Activated CD4-positive, alpha-beta T cell treated with anti-CD3 and anti-CD28 coated beads, Interleukin-2, amount 50 U/mL, for 48 hours (primary cell): Measurements from ENCODE around the gene LRRC37A3.
A peak's percentile ranks its signal among the peaks of the same experiment; 100 is the strongest.
"Not testable (repeated sequence)": the region's sequence is repeated elsewhere in the genome, so short reads cannot be mapped to it uniquely, and the experiment has no call there.

Experiments used
- DNase-seq, 2 experiments: peaks; one replicate each; pipeline ENCODE4 v3.0.0-alpha.2; 2020

LRRC37A3 gene

DNA sequence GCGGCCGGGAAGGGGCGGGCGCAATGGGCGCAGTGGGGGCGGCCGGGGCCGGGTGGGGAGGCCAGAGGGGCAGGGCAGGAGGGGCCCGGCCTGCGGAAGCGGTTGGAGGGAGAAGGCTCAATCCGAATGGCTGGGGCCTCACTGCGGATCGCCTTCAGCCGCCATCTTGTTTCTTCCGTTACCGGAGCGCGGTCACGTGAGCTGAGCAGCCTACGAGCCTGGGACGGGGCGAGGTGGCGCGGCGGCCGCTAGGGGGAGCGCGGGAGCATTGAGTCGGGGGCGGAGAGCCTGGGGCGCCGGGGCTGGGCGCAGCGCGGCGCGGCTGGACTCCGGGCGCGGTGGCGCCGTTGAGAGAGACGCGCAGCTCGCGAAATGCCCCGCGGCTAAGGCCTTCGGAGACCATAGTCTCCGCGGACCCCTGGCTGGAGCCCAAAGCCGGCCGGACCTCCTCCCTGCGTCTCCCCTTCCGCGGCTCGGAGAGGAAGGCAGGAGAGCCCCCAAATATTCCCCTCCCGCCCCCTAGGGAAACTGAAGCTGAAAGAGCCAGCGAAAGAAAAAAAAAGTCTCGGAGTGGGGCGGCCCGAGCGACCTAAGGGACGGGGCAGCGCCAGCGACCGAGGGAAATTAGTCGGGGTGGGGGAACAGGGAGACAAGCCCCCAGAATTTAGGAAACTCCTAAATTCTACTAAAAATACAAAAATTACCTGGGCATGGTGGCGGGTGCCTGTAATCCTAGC lies at the start of gene LRRC37A3:
Gene LRRC37A3, minus strand, starts transcription at position 190 of the 737 bp plus-strand sequence. CDS start 22,221 bp downstream, outside the sequence.
- DNase-seq: peak; percentile 100

DNA sequence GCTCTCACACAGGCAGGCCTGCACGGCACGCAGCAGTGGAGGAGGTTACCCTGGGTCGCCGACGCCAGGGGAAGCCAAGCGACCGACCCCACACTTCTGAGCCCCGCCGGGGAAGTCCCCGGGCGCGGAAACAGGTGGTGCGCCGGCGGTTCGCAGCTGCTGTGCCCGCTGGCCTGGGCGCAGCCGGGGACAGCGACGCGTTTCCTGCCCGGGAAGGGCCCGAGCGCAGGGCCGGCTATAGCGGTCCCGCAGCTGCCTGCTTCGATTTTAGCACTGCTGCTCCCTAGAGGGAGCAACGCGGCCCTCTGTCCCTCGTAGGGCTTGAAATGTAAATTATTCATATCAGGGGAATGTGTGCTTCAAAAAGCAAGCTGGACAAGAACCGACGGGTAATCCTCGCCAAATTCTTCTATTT lies 46.6 kb upstream of the LRRC37A3 start:
- DNase-seq: peak; percentile 77 to 83

DNA sequence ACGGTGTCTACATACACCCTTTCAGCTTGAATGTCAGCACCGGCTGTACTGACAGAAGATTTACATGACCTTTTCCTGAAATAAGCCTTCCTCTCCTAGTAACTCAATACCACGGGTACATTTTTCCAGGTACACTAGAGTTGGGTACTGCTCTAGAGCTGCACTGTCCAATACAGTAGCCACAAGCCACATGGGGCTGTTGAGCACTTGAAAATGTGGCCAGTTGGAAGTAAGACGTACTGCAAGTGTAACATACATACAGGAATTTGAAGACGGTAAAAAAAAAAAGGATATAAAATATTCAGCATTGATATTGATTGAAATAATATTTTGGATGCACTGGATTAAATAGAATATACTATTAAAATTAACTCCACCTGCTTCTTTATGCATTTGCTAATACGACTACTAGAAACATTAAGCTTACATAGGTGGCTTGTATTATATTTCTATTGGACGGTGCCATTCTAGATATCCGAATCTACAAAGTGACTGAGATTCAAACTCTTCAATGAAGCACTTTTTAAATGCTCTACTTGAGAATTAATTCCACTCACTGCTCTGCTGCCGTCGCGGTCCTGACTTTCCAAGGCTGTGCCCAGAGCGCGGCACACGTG lies 46.1 kb upstream of the LRRC37A3 start:
- not testable (repeated sequence) for DNase-seq

DNA sequence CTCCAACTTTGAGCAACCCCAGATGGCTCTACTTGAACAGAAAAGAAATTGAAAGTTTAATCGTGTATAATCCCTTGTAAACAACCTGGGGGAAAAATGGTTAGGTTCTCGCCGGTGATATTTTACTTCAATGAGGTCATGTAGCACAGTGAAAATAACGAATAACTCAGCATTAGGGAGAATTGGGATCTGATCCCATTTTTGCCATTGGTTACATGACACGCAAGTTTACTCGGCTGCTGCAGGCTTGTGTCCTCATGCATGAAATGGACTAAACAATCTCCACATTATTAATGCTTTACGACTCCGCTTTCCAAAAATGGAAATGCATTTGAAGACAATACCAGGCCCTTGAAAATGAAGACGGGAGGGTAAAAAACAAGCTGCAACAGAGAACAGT lies 45.5 kb upstream of the LRRC37A3 start:
- no peak for DNase-seq

DNA sequence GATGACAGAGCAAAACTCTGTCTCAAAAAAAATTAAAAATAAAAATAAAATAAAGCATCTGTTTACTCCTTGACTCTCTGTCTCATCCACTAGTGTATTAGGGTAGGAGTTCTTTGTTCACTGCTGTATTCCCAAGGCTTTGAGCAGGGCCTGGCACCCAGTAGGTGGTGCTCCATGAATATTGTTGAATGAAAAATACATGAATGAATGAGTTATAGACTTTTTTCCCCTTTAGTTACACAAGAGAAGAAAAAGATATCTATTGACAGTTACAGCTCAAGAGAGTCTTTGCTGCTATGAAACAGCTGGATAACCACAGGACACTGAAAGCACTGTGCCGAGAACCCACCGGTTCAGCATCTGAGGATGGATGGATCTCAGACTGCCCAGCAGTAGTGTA lies 44.5 kb upstream of the LRRC37A3 start:
- DNase-seq: not testable (repeated sequence)

DNA sequence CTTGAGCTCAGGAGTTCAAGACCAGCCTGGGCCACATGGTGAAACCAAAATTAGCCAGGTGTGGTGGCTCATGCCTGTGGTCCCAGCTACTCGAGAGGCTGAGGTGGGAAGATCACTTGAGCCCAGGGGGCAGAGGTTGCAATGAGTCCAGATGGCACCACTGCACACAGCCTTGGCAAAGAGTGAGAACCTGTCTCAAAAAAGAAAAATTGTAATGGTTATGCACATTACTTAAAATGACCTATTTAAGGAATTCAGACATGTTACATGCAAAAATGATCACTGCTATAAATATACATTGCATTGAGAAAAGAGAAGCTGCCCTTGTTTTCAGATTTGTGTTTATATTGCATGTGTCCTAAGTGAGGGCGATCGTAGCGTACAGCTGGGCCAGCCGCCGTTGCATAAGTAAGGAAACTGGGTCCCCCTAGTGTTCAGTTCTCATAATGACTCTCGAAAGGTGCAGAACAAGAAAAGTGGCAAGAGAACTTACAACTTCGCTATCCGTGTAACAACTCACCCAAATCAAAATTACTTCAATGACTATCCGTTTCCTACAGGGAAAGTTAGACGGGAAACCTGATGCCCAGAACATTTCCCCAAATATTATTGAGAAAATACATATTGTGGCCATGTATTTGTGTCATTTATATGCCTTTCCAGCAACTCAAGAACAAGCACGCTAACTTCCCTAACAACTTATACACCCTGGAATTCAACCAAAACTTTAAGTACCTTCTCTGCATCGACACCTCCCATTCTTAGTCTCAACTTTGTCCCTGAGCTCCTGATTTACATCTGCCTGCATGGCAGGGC lies 42.5 kb upstream of the LRRC37A3 start:
- DNase-seq: peak in 1 of 2 experiments; percentile 38

DNA sequence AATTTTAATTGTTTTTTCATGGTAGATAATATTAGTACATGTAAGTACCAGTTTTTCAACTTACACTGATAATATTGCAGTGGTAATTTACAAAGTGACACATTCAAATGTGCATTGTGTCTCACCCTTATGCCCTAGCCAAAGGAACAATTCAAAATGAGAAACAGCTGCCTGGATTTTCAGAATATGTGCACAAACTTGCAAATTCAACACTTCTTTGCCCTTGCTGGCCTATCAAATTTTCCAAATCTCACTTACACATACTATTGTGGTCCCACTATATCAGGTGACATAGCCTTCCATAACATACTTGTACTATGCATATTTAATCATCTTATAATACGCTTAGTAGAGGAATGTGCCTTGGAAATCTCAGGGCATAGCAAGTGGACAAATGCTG lies 32.6 kb upstream of the LRRC37A3 start:
- DNase-seq: no peak

DNA sequence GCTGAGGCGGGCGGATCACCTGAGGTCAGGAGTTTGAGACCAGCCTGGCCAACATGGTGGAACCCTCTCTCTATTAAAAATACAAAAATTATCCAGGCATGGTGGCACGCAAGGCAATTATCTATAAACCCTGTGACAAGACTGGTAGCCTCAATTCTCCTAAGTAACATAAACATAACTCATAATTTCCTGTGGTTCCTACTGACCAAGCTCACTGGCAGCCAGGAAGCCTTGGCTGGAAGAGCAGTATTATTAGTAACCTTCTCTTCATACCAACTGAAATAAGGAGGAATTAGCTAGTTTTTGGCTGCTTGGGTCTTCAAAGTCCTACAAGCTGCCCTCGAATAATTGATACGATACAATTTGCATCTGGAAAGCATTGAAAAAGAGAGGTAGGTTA lies 31.6 kb upstream of the LRRC37A3 start:
- no peak for DNase-seq

DNA sequence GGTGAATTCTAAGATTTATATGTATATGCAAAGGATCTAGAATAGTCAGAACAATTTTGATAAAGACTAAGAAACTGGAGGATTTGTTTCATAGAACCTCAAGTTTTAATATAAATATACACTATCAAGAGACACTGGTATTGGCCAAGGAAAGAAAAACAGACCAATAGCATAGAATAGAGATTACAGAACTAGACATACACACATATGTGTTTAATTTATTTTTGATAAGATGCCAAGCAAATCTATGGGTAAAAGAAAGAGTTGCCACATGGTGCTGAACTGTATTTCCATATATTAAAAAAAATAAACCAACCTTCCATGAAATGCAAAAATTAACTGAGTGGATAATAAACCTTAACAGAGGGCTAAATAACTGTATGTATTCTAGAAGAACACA lies 27.9 kb upstream of the LRRC37A3 start:
- DNase-seq: no peak

DNA sequence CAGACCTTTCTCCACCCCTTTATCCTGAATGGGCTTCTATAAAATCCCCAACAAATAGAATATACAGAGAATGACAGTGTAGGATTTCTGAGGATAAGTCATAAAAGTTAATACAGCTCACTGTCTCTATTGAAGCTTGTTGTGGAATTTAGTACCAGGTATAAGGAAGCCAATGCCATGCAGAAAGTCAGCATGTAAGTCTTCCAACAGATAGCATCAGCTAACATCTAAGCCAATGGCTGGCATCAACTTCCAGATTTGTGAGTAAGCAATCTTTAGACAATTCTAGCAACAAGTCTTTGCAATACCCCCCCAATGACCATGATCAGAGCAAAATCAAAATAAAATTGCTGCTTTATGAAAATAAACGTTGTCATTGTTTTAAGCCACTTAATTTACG lies 22.5 kb upstream of the LRRC37A3 start:
- DNase-seq: no peak

DNA sequence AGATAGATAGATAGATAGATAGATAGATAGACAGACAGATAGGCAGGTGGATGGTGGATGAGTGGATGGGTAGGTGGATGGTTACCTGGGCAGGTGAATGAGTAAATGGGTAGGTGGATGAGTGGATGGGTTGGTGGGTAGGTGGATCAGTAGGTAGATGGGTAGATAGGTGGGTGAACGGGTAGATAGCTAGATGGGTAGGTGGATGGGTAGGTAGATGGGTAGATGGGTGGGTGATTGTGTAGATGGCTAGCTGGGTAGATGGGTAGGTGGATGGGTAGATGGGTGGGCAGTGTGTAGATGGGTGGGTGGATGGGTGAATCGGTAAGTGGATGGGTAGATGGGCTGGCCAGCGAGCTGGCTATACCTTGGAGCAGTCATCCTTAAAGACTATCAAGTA lies 21.8 kb upstream of the LRRC37A3 start:
- DNase-seq: no peak

DNA sequence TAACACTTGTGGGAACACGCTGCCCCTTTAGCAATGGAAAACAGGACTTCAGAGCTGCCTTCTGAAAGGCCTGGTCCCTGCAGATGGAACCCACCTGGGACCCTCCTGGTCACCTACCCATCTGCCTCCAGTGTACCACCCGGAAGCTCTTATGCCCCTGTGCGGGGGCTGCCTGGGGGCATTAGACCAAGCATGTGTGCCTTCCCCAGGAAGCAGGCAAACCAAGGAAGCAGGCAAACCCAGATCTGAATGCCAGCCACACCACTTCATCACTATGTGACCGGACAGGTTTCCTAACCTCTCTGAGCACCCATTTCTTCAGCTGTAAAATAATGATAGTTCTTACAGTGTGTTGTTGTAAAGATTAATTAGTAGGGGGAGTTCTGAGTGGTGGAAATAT lies 20.8 kb upstream of the LRRC37A3 start:
- no peak for DNase-seq

DNA sequence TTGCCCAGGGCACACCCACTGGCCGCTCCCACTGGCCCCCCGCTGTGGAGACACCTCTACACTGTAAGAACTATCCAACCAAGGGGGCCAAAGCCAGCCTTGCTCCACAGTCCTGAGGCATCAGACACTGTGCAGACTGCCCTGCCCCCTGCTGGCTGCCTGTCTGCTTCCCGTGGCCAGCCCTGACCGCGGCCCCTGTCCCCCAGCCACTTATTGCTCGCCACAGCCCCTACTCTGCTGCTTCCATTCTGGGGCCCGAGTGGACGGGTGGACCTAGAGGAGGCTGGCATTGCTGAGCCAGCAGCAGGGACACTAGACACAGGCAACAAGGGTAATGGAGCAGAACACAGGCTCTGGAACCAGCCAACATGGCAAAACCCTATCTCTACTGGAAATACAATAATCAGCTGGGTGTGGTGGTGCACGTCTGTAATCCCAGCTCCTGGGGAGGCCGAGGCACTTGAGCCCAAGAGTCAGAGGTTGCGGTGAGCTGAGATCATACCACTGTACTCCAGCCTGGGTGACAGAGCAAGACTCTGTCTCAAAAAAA lies 19.7 kb upstream of the LRRC37A3 start:
- peak; percentile 54 to 65 for DNase-seq

DNA sequence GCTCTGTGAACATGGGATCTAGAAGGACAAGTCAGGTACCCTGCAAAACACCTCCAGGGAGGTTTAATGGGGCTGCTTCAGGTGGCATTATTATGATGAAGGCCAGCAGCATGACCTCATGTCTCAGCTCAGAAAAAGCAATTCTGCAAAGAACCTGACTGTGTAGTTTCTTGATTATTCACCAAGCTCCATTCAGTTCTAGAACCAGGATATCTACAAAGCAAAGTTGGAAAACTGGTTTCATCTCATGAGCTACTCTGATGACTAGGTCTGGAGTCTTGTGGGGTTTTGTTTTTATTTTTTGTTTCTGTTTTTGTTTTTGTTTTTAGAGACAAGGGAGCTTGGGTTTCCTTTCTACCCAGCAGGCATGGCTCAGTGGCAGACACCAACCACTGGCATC lies 19.0 kb upstream of the LRRC37A3 start:
- DNase-seq: no peak

DNA sequence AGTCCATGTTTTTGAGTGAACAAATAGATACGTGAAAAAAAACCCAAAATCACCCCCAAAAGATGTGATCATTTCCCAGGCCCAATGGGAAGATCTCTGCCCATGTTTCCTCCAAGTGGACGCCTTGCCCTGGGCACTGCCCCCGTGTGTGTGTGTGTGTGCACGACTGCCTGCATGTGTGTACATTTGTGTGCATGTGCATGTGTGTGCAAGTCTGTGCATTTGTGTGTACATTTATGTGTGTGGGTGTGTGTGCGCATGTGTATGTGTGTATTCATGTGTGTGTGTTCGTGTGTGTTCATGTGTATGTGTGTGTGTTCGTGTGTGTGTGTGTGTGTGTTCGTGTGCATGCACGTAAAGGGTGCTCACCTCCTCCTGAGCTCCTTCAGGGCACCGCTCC lies 16.8 kb upstream of the LRRC37A3 start:
- DNase-seq: no peak

DNA sequence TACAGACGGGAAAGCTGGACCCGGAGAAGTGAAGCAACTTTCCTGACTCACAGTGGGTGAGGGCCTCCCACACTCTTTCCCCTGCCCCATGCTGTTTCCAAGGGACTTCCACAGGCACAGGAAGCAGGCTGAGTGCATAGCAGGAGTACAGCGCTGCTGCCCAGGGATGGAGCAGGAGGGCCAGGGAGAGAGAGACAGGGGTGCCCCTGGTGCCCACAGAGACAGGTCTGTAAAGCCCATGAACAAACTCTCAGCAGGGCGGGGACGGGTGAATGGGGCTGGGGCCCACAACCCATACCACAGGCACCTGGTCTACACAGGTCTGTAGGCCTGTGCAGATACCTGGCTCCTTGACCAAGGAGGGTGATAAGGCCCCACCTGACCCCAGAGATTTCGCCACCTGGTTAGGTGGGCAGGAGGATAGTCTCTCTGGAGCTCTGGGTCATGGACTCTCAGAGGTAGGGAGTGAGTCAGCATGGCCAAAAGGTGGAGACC lies 15.1 kb upstream of the LRRC37A3 start:
- not testable (repeated sequence) for DNase-seq

DNA sequence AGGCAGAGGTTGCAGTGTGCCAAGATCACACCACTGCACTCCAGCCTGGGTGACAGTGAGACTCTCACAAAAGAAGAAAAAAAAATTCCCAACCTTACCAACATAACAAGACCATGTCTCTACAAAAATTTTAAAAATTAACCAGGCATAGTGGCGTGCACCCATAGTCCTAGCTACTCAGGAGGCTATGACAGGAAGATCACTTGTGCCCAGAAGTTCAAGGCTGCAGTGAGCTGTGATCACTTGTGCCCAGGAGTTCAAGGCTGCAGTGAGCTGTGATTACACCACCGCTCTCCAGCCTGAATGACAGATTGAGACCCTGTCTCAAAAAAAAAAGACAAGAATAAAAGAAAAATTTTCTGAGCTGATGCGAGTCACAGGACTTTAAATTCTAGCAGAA lies 13.6 kb upstream of the LRRC37A3 start:
- DNase-seq: not testable (repeated sequence)

DNA sequence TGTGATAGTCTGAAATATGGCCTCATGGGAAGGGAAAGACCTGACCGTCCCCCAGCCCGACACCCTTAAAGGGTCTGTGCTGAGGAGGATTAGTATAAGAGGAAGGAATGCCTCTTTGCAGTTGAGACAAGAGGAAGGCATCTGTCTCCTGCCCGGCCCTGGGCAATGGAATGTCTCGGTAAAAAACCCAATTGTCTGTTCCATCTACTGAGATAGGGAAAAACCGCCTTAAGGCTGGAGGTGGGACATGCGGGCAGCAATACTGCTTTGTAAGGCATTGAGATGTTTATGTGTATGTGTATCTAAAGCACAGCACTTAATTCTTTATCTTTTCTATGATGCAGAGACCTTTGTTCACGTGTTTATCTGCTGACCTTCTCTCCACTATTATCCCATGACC lies 11.1 kb upstream of the LRRC37A3 start:
- DNase-seq: not testable (repeated sequence)

DNA sequence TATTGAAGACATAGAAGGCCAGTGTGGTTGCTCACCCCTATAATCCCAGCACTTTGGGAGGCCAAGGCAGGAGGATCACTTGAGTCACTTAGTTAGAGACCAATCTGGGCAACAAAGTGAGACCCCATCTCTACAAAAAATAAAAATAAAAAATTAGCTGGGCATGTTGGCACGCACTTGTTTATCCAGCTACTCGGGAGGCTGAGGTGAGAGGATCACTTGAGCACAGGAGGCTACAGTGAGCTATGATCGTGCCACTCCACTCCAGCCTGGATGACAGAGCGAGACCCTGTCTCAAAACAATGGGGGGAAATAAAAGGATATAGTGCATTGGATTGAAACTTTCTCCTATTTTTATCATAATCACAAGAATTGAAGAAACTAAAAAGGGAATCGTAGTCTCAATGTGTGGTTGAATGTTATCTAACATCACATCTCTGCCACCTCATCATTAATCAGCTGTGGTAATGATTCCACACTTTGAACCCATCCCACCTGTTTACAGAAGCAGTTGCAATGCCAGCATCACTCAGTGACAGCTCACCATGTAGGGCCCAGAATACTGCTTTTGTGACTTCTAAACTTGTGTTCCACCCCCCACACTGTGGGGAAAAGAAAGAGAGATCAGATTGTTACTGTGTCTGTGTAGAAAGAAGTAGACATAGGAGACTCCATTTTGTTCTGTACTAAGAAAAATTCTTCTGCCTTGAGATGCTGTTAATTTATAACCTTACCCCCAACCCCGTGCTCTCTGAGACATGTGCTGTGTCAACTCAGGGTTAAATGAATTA lies 10.3 kb upstream of the LRRC37A3 start:
- DNase-seq: peak in 1 of 2 experiments; percentile 40

DNA sequence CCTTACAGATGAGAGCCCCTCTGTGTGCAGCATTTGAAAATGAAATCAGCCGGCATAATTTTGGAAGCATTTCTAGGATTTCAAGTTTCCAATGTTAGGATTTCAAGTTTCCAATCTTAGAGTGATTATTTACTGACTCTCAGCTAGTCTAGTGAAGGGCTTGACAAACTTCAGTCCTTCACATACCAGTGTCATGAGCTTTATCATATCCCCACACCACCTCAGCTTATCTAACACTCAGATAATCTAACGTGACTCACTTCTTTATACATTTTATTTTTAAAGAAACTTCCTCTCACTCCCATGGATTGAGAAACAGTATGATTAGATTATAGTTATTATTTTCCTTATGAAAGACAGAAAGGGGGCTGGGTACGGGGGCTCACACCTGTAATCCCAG lies 9.4 kb upstream of the LRRC37A3 start:
- not testable (repeated sequence) for DNase-seq

DNA sequence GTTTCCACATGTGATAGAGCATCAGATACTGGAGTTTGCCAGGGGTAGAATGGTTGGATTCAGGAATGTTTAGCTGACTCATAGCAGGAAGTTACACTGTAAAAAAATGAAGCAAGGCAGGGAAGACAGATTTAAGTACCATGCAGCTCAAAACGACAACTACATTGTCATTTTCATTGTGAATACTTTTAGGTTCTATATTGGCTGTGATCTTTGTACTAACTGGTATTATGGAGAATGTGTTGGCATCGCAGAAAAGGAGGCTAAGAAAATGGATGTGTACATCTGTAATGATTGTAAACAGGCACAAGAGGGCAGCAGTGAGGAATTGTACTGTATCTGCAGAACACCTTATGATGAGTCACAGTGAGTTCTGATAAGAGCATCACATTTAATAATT lies 8.2 kb upstream of the LRRC37A3 start:
- DNase-seq: peak; percentile 24 to 54

DNA sequence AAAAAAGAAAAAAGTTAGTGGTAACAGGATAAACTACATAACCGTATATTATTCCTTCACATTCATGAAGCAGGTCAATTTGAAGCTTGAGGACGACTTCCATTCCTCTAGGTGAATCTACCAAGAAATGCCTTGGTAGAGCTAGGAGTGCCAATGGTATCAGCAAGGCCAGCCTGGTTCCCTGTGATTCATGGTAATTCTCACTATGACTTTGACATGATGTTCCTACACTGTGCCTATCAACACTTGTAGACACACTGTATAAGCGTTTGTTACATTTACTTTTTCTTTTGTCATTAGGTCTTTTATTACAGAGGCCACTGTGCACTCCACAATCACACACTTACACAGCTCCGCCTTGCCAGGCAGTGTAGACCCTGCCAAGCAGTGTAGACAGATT lies 7.2 kb upstream of the LRRC37A3 start:
- not testable (repeated sequence) for DNase-seq
